Panc1 (cell line): Measurements from ENCODE around the gene DNM1. TPM values are rescaled to one million over a fixed set of nuclear protein-coding genes. Genes with fewer than 3 reads are reported as not detected.

Experiments
- ATAC-seq: fragments of 200-7000 bp; cut with Tn5 transposase; 2 replicates; pipeline ENCODE4 v1.9.1; 2020; ENCODE audit warnings: mild to moderate bottlenecking, moderate library complexity
- BruUV-seq: library from RNA; stranded (reverse); fragments of 400-500 nt; replicated peaks from 2 replicates; lab custom pipeline; 2021; lab: Mats Ljungman, UMichigan
- CTCF ChIA-PET: fragments of 300-600 bp; sonication (Branson Sonifier 250); formaldehyde crosslinking; loops from one replicate; lab custom pipeline; 2022; ENCODE audit warnings: antibody characterized with exemption; lab: Charles Lee
- POLR2A ChIA-PET: fragments of 300-600 bp; sonication (Branson Sonifier 250); formaldehyde crosslinking; loops from one replicate; lab custom pipeline; 2022; ENCODE audit warnings: antibody characterized with exemption; lab: Charles Lee
- DNase-seq: peaks from one replicate; pipeline ENCODE4 v3.0.0-alpha.2; 2010; ENCODE audit warnings: low read depth, low spot score
- H3K27ac ChIP-seq: 2 replicates; pipeline ENCODE4 v1.5.1; 2011; ENCODE audit warnings: mild to moderate bottlenecking, low read length, inconsistent platforms
- H3K27me3 ChIP-seq: fragments of 200-500 bp; sonication (Bioruptor generic); 2 replicates; pipeline ENCODE4 v1.6.0; 2014; ENCODE audit warnings: low read length, inconsistent platforms; ENCODE audit not compliant: control insufficient read depth, insufficient read depth
- H3K36me3 ChIP-seq: fragments of 200-500 bp; sonication (Bioruptor generic); 2 replicates; pipeline ENCODE4 v1.5.1; 2014; ENCODE audit warnings: inconsistent platforms, mild to moderate bottlenecking, low read length, moderate library complexity; ENCODE audit not compliant: control insufficient read depth, insufficient read depth
- H3K4me1 ChIP-seq: 2 replicates; pipeline ENCODE4 v1.5.1; 2011; ENCODE audit warnings: inconsistent platforms, mild to moderate bottlenecking, low read length, moderate library complexity; ENCODE audit not compliant: control insufficient read depth, insufficient read depth
- H3K4me3 ChIP-seq, 2 experiments: 2 replicates each; pipeline ENCODE4 v1.5.1; 2011 to 2012; ENCODE audit warnings: low read depth in 2 of 2, low read length in 2 of 2, mild to moderate bottlenecking in 2 of 2, inconsistent platforms in 1 of 2, moderate library complexity in 1 of 2
- H3K9me3 ChIP-seq: fragments of 200-500 bp; sonication (Bioruptor generic); 2 replicates; pipeline ENCODE4 v1.5.1; 2014; ENCODE audit warnings: low read depth, mild to moderate bottlenecking, inconsistent platforms, low read length, moderate library complexity; ENCODE audit not compliant: control insufficient read depth, insufficient read depth
- CTCF ChIP-seq: fragments of 450-650 bp; IDR thresholded peaks from 2 replicates; pipeline ENCODE4 v1.5.1; 2017; ENCODE audit warnings: mild to moderate bottlenecking
- POLR2AphosphoS5 ChIP-seq: IDR thresholded peaks from 2 replicates; pipeline ENCODE4 v1.6.1; 2012; ENCODE audit warnings: mild to moderate bottlenecking, low read depth, low read length, moderate library complexity
- REST ChIP-seq, 2 experiments: IDR thresholded peaks; 2 replicates each; pipeline ENCODE4 v1.6.1; 2011 to 2012; ENCODE audit warnings: low read depth in 2 of 2, control low read depth in 1 of 2, low read length in 1 of 2, mild to moderate bottlenecking in 1 of 2, moderate library complexity in 1 of 2; ENCODE audit not compliant: insufficient read depth in 1 of 2
- SIN3A ChIP-seq: IDR thresholded peaks from 2 replicates; pipeline ENCODE4 v1.6.1; 2012; ENCODE audit warnings: low read depth, mild to moderate bottlenecking, low read length, moderate library complexity, borderline replicate concordance; ENCODE audit not compliant: insufficient read depth
- TCF7L2 ChIP-seq: IDR thresholded peaks from 2 replicates; pipeline ENCODE4 v1.6.1; 2011; ENCODE audit warnings: mild to moderate bottlenecking, low read depth, low read length, inconsistent platforms
- in situ Hi-C: cut with HindIII; loops from 2 replicates; pipeline ENCODE4 v1.10.0; 2016; ENCODE audit warnings: low sequenced_read_pairs, low pct_unique_long_range_greater_than_20kb
- intact Hi-C: fragments of 100-400 bp; cut with micrococcal nuclease; formaldehyde crosslinking; loops from one replicate; pipeline ENCODE4 v1.10.0; 2022; ENCODE audit not compliant: unreplicated experiment
- total RNA-seq: library from RNA; stranded (reverse); gene quantifications from one replicate; pipeline ENCODE4 v1.2.1, GENCODE V29; 2021; ENCODE audit not compliant: unreplicated experiment

The DNM1 gene
- total RNA-seq, 1 experiment from 2014 or later = 18.7 TPM

- no peak for TF ChIP-seq REST (IDR thresholded peaks at IDR 0.05; ENCODE audit: insufficient read depth in 1 of 2, low read depth in 2 of 2, low read length in 1 of 2)
- TF ChIP-seq POLR2AphosphoS5 = no peak
- TF ChIP-seq SIN3A = no peak
- no peak for TF ChIP-seq CTCF
- TF ChIP-seq TCF7L2 = no peak
- BruUV-seq = no TSS peak
- intact Hi-C loops = no loop called here
- ChIA-PET POLR2A (no interaction called here), CTCF (interaction anchor here (0.6 kb wide), 1 partner anchor 9 kb away, joined by 11 read pairs; no protein-coding TSS in a partner anchor)
- no peaks in the 10 kb centered on the region for H3K27me3 ChIP-seq
- H3K36me3 ChIP-seq = no peaks in the 10 kb centered on the region; the same call in 1 of the 2 replicates
- H3K4me3 ChIP-seq = no peak overlapping the region
- ATAC-seq (no peak), DNase-seq (no peak)
- in situ Hi-C loops = no loop called here
- H3K4me1 ChIP-seq = 0 out of 2 replicates have a peak, but pooled peaks cover 5% of the 10 kb centered on the region
- H3K27ac ChIP-seq = no peak overlapping the region
- H3K9me3 ChIP-seq = no peaks in the 10 kb centered on the region
Measured at GRCh38 chr9:128164307-128164885, 38.8 kb upstream of the DNM1 start.

- CTCF ChIA-PET = no interaction called here
Measured at GRCh38 chr9:128166169-128166568, 37.0 kb upstream of the DNM1 start.

More at GRCh38 chr9:128166169-128166568, 37.0 kb upstream of the DNM1 start:
- H3K27me3 ChIP-seq = no peaks in the 10 kb centered on the region
- H3K9me3 ChIP-seq = no peaks in the 10 kb centered on the region
- POLR2A ChIA-PET = no interaction called here
- in situ Hi-C loops (no loop called here), intact Hi-C loops (no loop called here)
- BruUV-seq = no TSS peak
- no peak for DNase-seq
- ATAC-seq = no peak
- 0 out of 2 replicates have a peak, but pooled peaks cover under 1% of the 10 kb centered on the region for H3K4me1 ChIP-seq
- H3K36me3 ChIP-seq = no peaks in the 10 kb centered on the region
- H3K4me3 ChIP-seq = no peak overlapping the region
- no peak for TF ChIP-seq POLR2AphosphoS5
- no peak for TF ChIP-seq REST (IDR thresholded peaks at IDR 0.05; ENCODE audit: insufficient read depth in 1 of 2, low read depth in 2 of 2, low read length in 1 of 2)
- no peak for TF ChIP-seq TCF7L2
- TF ChIP-seq CTCF = no peak
- no peak for TF ChIP-seq SIN3A
- H3K27ac ChIP-seq = no peak overlapping the region
